ENCODE measurements around the gene HOXD4.

HOXD4 gene

DNA sequence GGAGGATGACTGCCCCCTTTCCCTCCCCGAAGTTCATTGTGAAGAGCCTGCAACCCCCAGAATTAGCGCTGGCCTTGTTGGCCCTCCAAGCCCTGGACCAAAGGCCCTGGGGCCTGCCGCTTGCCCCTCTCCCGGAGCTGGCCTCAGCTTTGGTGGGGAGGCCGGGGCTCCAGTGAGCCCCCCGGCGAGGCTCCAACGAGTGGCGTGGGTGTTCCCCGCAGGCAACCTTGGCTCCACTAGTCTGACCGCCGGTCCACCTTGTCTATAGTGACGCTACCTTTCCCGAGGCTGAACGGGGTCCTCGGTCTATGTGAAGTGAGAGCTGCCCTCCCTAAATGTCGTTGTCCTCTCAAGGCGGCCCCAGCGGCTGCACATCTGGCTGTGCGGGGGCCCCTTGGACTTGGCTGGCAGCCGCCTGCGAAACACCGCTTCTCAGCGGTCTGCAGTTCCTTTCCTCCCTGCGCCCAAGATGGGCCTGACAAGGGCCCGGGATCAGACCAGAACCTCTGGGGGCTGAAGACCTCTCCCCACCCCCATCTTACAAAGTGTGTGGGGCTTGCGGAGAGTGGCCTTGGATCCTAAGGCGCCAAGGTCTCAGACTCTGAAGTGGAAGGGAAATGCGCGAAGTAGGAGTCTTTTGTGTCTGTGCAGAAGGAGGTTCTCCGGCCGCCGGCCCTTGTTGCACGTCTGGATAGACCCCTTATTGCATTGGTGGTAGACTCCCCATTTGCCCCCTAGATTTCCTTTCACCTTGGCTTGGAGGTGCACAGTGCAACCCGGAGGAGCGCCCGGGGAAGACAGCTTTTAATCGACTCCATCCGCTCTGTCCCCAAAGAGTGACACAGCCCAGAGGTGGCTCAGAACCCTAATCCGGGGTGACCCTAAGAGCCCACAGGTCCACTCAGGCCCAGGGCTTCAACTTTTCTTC lies 38.7 kb upstream of the HOXD4 start:
- DNase-seq (ENCODE audit: low read depth) = no peak
- H3K4me3 ChIP-seq (ENCODE audit: low read depth, low read length) = no peak overlapping the region

DNA sequence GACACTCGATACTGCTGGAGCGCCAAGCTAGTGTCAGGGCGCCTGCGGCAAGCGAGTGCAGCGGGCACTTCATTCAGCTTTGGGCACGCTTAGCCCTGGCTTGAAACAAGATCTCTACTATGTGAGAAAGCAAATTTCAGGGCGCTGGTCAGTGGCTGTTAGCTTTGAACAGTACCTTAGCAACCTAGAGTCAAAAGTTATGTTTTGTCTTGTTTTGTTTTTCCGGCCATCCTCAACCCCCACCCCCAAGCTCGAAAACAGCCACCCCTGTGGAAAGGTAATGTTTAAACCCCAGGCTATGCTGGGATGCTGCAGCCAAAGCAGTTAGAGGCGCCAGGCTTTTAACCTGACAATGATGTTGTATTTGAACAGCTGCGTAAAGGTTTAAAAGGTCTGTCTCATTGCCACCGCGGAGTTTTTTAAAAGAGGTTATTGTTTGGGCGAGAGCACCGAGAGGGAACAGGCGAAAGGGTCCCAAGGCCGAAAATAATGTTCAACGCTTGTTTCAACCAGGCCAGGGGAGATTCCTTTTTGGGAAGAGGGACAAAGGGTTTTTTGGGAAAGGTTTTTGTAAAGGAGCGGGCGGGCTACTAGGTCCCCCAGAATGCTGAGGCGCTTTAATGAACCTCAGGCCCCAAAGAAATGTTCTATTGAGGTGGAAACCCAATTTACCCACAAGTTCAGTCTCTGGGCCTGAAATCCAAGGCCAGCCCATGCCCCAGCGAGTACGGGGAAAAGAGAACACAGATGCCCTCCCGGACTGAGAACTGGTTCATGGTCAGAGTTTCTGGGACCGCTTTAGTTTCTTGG lies 37.0 kb upstream of the HOXD4 start:
- H3K4me3 ChIP-seq (ENCODE audit: low read depth, low read length) = no peak overlapping the region
- no peak for DNase-seq (ENCODE audit: low read depth)

DNA sequence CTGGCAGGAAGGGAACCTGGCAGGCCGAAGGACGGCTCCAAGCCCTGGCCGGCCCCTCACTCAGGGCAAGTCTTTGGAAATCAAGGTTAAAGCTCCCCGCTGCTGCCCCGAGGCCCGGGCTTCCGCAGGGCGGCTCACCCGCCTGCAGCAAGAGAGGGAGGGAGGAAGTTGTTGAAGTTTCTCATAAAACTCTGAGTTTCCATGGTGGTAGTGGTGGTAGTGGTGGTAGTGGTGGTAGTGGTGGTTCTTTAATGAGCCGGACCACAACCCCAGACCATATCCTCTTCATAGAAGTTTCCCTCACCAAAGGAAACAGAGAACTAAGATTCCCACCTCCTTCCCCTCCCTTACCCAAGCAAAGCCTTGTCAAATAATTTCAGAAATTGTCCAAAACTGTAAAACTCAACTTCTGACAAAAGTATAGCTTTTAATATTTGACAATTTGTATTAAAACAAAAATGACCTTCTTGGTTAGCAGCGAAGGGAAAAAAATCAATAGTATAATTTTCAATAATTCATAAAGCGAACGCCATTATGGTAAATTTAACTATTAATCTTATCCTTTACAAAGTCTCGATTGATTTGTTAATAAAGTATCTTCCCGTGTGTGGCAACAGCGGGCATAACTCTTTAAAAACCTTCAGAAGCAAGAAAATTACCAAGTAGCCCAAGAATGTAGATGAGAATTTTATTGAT lies 36.3 kb upstream of the HOXD4 start:
- DNase-seq (ENCODE audit: low read depth) = no peak
- no peak overlapping the region for H3K4me3 ChIP-seq (ENCODE audit: low read depth, low read length)

DNA sequence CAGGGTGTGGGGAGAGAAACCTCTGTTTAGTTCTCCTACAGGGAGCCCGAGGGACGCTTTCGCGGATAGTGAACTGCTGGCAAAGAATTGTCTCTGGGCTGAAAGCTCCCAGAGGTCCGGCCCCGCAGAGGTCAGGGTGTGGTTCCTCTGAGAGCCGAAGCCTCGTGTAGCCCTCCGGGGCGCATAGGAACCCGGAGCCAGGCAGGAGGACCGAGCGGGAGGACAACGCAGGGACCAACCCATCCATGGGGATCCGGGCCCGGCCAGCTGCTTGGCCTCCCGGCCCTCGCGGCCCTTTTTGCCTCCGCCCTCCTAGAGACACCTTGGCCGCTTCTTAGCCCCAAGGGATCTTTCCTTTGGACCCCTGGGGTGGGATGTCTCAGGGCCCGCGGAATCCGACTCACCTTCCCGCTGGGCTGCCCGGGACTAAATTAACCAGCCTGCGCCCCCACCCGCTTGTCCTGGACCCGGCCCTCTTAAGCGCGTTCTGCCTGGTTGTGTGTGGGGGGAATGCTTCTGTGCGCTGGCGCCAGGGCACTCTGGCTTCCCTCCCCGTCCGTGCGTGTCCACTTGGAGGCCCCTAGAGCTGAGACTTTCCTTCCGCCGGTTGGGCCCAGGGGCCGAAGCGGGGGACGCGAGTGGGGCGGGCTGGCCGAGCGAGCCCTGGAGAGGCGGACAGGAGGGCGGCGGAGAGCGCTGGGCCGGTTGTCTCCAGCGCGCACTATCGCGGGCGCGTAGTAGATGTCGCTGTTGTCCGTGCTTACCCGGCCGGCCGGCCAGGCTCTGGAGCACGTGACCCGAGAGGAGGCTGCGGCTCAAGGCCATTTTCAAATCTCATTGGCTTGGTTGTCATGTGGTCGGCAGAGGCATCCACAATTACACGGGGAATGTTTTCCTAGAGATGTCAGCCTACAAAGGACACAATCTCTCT lies 35.2 kb upstream of the HOXD4 start, which contains the start of gene HOXD10:
Gene HOXD10, plus strand, starts transcription at position 896 of the 931 bp plus-strand sequence. CDS start 56 bp downstream, outside the sequence.
- H3K4me3 ChIP-seq (ENCODE audit: low read depth, low read length) = peak within 1 kb of the TSS; percentile 17
- no peak for DNase-seq (ENCODE audit: low read depth)

DNA sequence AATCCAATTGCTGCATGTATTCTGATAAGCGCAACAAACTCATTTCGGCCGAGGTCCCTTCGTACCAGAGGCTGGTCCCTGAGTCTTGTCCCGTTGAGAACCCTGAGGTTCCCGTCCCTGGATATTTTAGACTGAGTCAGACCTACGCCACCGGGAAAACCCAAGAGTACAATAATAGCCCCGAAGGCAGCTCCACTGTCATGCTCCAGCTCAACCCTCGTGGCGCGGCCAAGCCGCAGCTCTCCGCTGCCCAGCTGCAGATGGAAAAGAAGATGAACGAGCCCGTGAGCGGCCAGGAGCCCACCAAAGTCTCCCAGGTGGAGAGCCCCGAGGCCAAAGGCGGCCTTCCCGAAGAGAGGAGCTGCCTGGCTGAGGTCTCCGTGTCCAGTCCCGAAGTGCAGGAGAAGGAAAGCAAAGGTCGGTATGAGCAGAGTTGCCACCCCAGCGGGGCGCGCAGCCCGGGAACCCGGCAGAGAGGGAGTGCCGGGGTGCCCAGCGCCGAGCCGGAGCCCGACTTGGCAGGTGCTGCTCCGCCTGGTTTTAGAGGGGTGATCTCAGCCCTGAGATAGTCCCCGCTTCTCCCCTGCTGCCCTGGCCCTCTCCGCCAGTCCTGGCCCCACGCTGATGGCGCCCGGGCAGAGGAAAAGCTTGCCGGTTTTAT lies 34.1 kb upstream of the HOXD4 start:
- no peak overlapping the region for H3K4me3 ChIP-seq (ENCODE audit: low read depth, low read length)

DNA sequence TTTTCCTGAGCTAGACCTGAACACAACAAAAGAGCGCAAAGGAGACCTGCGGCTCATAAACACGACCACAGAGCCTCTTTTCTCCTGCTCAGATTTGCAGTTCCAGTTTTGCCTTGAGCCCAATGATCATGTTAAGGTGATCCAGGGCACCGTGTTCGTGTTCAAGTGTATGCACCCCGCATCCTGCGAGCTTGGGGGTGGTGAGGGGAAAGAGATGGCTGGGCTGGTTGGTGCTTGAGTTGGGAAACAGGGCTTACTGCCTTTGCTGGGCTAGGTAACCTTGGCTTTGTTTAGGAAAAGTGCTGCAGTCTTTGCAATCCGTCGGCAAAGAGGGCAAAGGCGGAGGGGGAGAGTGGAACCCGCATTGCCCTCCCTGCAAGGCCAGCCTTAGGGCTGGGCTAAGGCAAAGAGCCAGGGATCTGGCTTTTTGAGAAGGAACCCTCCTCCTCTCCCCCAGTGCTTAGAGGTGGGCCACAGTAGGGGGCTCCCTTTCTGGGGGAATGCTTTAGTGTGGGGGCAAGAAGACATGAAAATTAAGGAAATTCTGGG lies 33.5 kb upstream of the HOXD4 start:
- DNase-seq (ENCODE audit: low read depth) = no peak
- no peak overlapping the region for H3K4me3 ChIP-seq (ENCODE audit: low read depth, low read length)

More for the DNA sequence above, 34.1 kb upstream of the HOXD4 start:
- no peak for DNase-seq (ENCODE audit: low read depth)

DNA sequence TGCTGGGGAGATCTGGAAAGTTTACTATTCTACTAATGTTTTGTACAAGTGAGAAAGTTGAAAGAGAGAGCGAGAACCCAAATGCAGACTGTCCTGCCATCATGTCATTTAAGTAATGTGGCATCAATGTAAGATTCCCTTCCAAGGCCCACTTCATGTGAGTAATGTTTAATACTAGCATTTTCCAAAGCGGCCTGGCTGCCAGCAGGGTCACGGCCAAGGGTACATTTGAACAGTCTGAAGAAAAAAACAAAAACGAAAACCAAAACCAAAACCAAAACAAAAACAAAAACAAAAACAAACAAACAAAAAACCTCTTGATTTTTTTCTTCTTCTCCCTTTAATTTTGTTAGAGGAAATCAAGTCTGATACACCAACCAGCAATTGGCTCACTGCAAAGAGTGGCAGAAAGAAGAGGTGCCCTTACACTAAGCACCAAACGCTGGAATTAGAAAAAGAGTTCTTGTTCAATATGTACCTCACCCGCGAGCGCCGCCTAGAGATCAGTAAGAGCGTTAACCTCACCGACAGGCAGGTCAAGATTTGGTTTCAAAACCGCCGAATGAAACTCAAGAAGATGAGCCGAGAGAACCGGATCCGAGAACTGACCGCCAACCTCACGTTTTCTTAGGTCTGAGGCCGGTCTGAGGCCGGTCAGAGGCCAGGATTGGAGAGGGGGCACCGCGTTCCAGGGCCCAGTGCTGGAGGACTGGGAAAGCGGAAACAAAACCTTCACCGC lies 32.6 kb upstream of the HOXD4 start:
- DNase-seq (ENCODE audit: low read depth) = no peak
- no peak overlapping the region for H3K4me3 ChIP-seq (ENCODE audit: low read depth, low read length)

DNA sequence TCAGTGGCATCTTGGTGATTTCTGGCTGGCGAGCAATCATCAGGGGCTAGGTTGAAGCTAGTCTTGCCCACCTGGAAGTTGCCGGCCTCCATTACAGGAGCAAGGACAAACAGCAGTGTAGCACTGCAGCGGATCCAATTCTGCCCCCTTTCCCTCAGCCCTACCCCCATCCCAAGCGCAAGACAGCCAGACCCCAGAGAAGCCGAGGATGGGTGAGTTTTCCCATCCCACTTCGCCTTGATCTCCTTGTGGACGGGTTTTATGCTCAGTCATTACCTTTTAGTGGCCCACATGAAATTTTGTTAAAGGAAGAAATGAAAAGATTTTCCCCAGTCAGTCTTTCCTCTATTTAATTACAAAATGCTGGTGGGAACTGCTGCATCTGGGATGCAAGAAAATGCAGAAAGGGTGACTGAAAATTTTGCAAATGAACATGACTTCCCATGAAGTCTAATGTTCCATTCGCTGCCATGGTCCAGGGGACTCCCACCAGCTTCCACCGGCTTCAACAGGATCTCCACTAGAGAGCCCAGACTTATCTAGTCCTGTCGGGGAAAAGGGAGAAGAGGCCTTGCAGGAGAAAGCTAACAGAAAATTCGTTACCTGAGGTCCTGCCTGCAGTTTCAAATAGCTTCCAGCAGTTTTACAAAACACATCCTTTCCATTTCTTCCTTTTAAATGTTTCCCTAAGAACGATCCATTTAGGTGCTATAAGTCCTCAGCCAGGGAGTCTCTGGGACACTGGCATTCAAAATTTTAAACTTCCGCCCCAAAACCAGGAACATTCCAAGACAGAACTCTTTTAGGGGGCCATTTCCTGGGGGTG lies 30.8 kb upstream of the HOXD4 start:
- no peak for DNase-seq (ENCODE audit: low read depth)
- no peak overlapping the region for H3K4me3 ChIP-seq (ENCODE audit: low read depth, low read length)

DNA sequence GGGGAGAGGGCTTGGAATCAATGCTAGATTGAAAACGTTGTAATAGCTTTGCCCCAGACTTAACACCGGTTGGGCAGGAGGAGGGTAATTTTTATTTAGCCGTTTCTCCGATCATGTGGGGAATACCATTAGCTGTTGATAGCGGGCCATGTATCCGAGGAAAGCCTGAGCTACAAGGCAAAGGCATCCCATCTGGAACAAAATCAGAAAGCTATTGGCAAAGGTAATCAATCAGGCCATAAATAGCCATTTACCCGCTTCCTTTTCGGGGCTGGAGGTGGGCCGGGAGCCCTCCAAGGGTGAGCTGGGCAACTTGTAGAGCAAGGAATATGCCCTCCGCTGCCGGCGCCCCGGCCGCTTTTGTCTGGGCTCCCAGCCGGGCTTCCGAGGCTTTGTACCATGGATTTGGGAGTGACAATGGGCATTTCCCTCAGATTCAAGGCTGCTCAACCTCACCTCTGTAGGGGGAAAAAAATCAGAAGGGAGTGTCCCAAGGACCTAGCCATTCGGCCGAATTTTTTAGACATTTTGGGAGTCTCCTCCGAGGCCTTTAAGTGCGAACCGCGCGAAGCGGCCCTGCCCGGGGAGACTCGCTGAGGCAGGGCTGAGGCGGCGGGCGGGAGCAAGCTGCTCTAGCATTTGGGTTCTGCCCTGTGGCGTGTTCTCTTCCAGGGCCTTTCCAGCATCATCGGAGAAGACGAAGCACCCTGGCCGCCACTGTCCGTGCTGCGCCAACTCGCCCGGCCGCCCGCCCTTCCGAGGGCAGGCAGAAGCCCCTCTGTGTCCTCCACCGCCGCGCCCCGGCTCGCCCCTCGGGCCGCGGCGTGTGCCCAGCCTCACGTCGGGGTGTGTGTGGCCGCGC lies 29.9 kb upstream of the HOXD4 start:
- DNase-seq (ENCODE audit: low read depth) = no peak
- no peak overlapping the region for H3K4me3 ChIP-seq (ENCODE audit: low read depth, low read length)

DNA sequence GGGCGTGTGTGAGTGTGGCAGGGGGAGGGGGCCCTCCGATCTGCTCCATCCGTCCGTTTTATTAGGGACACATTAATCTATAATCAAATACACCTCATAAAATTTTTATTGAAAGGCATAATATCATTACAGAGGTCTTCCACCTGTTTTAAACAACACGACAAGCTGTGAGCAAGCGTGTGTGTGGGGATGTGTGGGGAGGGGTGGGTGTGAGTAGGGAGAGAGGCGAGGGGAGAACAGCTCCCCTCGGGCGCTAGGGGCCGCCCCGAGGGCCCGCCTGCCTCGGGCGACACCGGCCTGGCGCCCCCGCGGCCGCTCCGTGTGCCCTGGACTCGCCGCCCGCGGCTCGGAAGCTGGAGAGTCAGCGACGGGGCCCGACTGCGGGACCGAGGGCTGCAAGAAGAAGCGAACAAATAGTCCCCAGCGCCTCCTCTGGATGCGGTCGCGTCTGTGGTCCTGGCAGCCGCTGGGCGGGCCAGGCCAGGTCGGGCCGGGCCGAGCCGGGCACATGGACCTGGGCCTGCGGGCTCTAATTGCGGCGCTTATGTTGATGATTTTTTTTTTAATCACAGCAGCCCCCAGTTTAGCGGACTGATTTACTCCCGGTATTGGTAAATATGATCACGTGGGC lies 29.2 kb upstream of the HOXD4 start:
- no peak for DNase-seq (ENCODE audit: low read depth)
- H3K4me3 ChIP-seq (ENCODE audit: low read depth, low read length) = peak overlapping the region; percentile 47

DNA sequence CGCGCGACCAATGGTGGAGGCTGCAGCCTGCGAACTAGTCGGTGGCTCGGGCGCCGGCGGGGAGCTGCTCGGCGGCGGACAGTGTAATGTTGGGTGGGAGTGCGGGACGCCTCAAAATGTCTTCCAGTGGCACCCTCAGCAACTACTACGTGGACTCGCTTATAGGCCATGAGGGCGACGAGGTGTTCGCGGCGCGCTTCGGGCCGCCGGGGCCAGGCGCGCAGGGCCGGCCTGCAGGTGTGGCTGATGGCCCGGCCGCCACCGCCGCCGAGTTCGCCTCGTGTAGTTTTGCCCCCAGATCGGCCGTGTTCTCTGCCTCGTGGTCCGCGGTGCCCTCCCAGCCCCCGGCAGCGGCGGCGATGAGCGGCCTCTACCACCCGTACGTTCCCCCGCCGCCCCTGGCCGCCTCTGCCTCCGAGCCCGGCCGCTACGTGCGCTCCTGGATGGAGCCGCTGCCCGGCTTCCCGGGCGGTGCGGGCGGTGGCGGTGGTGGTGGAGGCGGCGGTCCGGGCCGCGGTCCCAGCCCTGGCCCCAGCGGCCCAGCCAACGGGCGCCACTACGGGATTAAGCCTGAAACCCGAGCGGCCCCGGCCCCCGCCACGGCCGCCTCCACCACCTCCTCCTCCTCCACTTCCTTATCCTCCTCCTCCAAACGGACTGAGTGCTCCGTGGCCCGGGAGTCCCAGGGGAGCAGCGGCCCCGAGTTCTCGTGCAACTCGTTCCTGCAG lies 28.5 kb upstream of the HOXD4 start, which contains the start of gene HOXD9:
Gene HOXD9, plus strand, starts transcription at position 37 of the 728 bp plus-strand sequence. Its CDS starts 50 bp downstream, at position 87.
- H3K4me3 ChIP-seq (ENCODE audit: low read depth, low read length) = peak within 1 kb of the TSS; percentile 47
- DNase-seq (ENCODE audit: low read depth) = no peak

DNA sequence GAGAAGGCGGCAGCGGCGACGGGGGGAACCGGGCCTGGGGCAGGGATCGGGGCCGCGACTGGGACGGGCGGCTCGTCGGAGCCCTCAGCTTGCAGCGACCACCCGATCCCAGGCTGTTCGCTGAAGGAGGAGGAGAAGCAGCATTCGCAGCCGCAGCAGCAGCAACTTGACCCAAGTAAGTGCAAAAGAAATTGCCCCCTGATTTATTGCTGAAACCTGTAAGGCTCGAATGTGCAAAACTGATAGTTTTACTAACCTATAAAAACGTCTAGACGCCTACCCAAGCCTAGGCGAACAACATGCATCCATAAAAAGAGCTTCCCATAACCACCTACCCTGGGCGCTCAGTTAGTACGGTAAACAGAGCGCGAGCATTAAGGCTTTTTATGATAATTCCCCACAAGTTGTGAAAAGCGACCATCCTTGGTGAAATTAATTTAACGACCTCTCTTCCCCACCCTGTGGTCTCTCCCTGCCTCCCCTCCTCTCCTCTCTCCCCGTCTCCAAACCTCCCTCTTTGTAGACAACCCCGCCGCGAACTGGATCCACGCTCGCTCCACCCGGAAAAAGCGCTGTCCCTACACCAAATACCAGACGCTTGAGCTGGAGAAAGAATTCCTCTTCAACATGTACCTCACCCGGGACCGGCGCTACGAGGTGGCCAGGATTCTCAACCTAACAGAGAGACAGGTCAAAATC lies 27.8 kb upstream of the HOXD4 start:
- DNase-seq (ENCODE audit: low read depth) = no peak

DNA sequence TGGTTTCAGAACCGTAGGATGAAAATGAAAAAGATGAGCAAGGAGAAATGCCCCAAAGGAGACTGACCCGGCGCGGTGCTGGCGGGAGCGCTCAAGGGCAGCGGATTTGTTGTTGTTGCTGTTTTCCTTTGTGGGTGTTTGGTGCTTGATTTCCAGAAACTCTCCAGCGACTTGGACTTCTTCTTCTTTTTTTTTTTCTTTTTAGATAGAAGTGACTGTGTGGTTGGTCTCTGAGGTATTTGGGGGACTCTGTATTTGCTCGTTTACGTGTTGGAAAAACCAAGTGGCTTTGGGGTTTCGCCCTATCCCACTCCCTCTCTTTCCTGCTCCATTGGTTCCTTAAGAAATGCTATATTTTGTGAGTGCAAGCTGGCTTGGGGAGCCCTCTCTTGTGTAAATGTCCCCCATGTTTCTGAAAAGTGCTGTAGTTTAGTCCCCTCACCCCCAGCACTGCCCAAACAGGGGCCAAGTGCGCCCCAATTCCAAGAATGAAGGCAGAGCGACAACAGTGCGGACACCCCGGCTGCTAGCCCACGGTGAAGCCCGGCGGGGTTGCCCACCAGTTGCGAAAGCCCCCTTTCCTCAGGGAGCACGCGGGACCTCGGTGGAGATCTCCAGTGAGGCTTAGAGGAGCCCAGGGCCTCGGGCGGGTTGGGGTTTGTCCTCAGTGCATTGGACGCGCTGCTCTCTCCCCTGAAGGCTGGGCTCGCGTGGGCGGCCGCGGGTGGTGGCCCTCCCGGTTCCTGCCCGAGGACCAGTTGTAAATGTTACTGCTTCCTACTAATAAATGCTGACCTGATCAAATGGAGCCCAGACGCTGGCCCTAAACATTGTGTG lies 27.0 kb upstream of the HOXD4 start:
- DNase-seq (ENCODE audit: low read depth) = no peak
- no peak overlapping the region for H3K4me3 ChIP-seq (ENCODE audit: low read depth, low read length)

More for the DNA sequence above, 27.8 kb upstream of the HOXD4 start:
- H3K4me3 ChIP-seq (ENCODE audit: low read depth, low read length) = peak overlapping the region; percentile 47
